Mammary epithelial cell (primary cell): ENCODE measurements around the gene IFITM2.
"Not testable (repeated sequence)": the region's sequence is repeated elsewhere in the genome, so short reads cannot be mapped to it uniquely, and the experiment has no call there.

Experiments
- EZH2 ChIP-seq: IDR thresholded peaks from 2 replicates; pipeline ENCODE4 v1.6.1; 2012; ENCODE audit warnings: low read length, inconsistent platforms, borderline replicate concordance
- TF ChIP-seq, protein P1 (sequence below), 2 donors: IDR thresholded peaks in 1 of 2; conservative IDR thresholded peaks in 1 of 2; 2 replicates each; pipeline ENCODE4 v1.5.1; 2011 to 2012; ENCODE audit warnings: inconsistent platforms in 2 of 2, low read length in 2 of 2, mild to moderate bottlenecking in 2 of 2, control low read depth in 1 of 2, low read depth in 1 of 2; ENCODE audit not compliant: insufficient read depth in 1 of 2; ENCODE audit errors: extremely low read depth in 1 of 2

DNA sequence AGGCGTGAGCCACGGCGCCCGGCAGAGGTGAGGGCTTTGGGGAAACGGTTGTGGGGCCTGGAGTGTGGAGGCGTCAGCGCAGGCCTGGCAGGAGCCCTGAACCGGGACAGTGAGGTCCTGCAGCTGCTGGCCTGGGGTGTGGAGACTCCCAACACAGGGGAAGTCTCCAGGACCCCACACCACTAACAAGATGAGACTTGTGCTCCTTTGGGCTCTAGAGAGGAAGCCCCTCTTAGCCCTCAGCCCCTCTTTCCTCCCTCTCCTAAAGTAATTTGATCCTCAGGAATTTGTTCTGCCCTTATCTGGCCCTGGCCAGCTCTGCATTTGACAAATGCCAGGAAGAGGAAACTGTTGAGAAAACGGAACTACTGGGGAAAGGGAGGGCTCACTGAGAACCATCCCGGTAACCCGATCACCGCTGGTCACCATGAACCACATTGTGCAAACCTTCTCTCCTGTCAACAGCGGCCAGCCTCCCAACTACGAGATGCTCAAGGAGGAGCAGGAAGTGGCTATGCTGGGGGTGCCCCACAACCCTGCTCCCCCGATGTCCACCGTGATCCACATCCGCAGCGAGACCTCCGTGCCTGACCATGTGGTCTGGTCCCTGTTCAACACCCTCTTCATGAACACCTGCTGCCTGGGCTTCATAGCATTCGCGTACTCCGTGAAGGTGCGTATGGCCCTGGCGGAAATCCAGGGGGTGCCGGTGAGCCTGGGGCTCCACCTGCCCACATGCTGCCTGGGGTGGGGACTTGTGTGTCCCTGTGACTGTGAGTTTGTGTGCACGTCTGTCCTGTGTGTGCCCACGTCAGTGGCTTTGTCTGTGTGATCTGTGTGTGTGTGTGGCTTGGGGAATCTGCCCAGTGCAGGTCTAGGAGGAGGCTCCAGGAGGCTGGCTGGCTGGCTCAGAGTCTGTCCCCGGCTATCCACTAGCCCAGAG, at the start of gene IFITM2:
- TF ChIP-seq, protein P1, sequence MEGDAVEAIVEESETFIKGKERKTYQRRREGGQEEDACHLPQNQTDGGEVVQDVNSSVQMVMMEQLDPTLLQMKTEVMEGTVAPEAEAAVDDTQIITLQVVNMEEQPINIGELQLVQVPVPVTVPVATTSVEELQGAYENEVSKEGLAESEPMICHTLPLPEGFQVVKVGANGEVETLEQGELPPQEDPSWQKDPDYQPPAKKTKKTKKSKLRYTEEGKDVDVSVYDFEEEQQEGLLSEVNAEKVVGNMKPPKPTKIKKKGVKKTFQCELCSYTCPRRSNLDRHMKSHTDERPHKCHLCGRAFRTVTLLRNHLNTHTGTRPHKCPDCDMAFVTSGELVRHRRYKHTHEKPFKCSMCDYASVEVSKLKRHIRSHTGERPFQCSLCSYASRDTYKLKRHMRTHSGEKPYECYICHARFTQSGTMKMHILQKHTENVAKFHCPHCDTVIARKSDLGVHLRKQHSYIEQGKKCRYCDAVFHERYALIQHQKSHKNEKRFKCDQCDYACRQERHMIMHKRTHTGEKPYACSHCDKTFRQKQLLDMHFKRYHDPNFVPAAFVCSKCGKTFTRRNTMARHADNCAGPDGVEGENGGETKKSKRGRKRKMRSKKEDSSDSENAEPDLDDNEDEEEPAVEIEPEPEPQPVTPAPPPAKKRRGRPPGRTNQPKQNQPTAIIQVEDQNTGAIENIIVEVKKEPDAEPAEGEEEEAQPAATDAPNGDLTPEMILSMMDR (conservative IDR thresholded peaks at IDR 0.05 in 1 of 2, IDR thresholded peaks at IDR 0.05 in 1 of 2; ENCODE audit: extremely low read depth in 1 of 2, insufficient read depth in 1 of 2, low read depth in 1 of 2, low read length in 2 of 2): not testable (repeated sequence)
- not testable (repeated sequence) for TF ChIP-seq EZH2
